Right lobe of liver (tissue), 4 donors: ENCODE measurements around the gene FSD2.

ENCODE experiments used
- CTCF ChIP-seq, 4 donors: fragments of 200-600 bp in 3 of 4; fragments of 450-650 bp in 1 of 4; IDR thresholded peaks; one replicate each; pipeline versions ENCODE4 v1.5.1 to v1.8.0; 2016 to 2022; ENCODE audit warnings: antibody characterized with exemption in 4 of 4, mild to moderate bottlenecking in 2 of 4
- POLR2A ChIP-seq: fragments of 450-650 bp; IDR thresholded peaks from one replicate; pipeline ENCODE4 v1.6.1; 2017; ENCODE audit warnings: antibody characterized with exemption, mild to moderate bottlenecking
- donor health status: DM: no; HTN: no; CAD: no.
- donor health status: DM: no; HTN: no; CAD: no.
- donor health status: DM: no; HTN: yes; CAD: no.

- TF ChIP-seq POLR2A (no peak), CTCF (IDR thresholded peaks at IDR 0.05) (no peak)
Observed at GRCh38 chr15:82830427-82831173, 24.7 kb upstream of the FSD2 start.
